Activated CD8-positive, alpha-beta T cell treated with anti-CD3 and anti-CD28 coated beads, Interleukin-2, amount 10 ng/mL, durations not matched to agents 7 days and 5 days (primary cell): ENCODE results near the gene MARCHF7. TPM values are rescaled to one million over a fixed set of nuclear protein-coding genes. Genes with fewer than 3 reads are reported as not detected.
"Not testable (repeated sequence)": the region's sequence is repeated elsewhere in the genome, so short reads cannot be mapped to it uniquely, and the experiment has no call there.

Experiments
- ATAC-seq: fragments of 150-1000 bp; cut with Tn5 transposase; one replicate; pipeline ENCODE4 v1.10.0; 2021; ENCODE audit warnings: moderate library complexity
- CTCF ChIA-PET: fragments of 350-600 bp; sonication (Branson Sonifier 250); formaldehyde crosslinking; loops from one replicate; lab custom pipeline; 2021; ENCODE audit warnings: antibody characterized with exemption; lab: Charles Lee
- POLR2A ChIA-PET: fragments of 350-600 bp; sonication (Branson Sonifier 250); formaldehyde crosslinking; loops from one replicate; lab custom pipeline; 2021; ENCODE audit warnings: antibody characterized with exemption; lab: Charles Lee
- DNase-seq: peaks from one replicate; pipeline ENCODE4 v3.0.0-alpha.2; 2020
- H3K27ac Mint-ChIP-seq: one replicate; pipeline ENCODE4 v1.8.0; 2021; ENCODE audit warnings: mild to moderate bottlenecking, mixed read lengths
- H3K27me3 Mint-ChIP-seq: one replicate; pipeline ENCODE4 v1.8.0; 2021; ENCODE audit warnings: low read depth, mixed read lengths
- H3K36me3 Mint-ChIP-seq: one replicate; pipeline ENCODE4 v1.8.0; 2021; ENCODE audit warnings: low read depth, mixed read lengths
- H3K4me1 Mint-ChIP-seq: one replicate; pipeline ENCODE4 v1.8.0; 2021; ENCODE audit warnings: low read depth, mixed read lengths
- H3K4me3 Mint-ChIP-seq: one replicate; pipeline ENCODE4 v1.8.0; 2021; ENCODE audit warnings: mild to moderate bottlenecking, mixed read lengths
- H3K9me3 Mint-ChIP-seq: one replicate; pipeline ENCODE4 v1.8.0; 2022; ENCODE audit warnings: mixed read lengths; ENCODE audit not compliant: insufficient read depth
- total RNA-seq, 2 experiments: library from RNA; stranded (reverse); gene quantifications; one replicate each; pipeline ENCODE4 v1.2.3, GENCODE V29; 2021

Gene MARCHF7
- total RNA-seq, result 10 to 100 TPM; 75.3 to 75.6 TPM

- ChIA-PET POLR2A (interaction anchor here (0.6 to 2.4 kb wide), 37 partner anchors 9 to 808 kb away, joined by 3 to 16 read pairs (median 4); partner anchors contain the start of genes LY75 and WDSUB1), CTCF (interaction anchor here (0.7 to 3.1 kb wide), 8 partner anchors 9 to 440 kb away, joined by 3 to 10 read pairs (median 4); partner anchors contain the start of gene WDSUB1)
- peak within 1 kb of the TSS; percentile 100 for H3K27ac Mint-ChIP-seq
- peaks cover 57% of the 10 kb centered on the region for H3K36me3 Mint-ChIP-seq
- peak within 1 kb of the TSS; percentile 100 for H3K4me3 Mint-ChIP-seq
- peaks cover 42% of the 10 kb centered on the region for H3K4me1 Mint-ChIP-seq
- ATAC-seq (peak; percentile 96), DNase-seq (peak; percentile 97)
- no peaks in the 10 kb centered on the region for H3K27me3 Mint-ChIP-seq
- no peaks in the 10 kb centered on the region for H3K9me3 Mint-ChIP-seq
These were observed at the start of gene MARCHF7 for GRCh38 chr2:159712143-159712928. Gene MARCHF7 (plus strand): TSS chr2:159712506. CDS start chr2:159729023, 16,517 bp downstream.

DNA sequence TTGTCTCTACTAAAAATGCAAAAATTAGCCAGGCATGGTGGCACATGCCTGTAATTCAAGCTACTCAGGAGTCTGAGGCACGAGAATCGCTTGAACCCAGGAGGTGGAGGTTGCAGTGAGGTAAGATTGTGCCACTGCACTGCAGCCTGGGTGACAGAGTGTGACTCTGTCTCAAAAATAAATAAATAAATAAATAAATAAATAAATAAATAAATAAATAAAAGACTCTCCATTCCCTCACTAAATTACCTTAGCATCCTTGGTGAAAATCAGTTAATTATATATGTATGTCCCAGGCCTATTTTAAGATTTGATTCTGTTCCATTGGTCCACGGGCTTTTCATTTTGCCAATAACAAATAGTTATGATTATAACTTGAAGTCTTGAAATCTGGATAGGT lies 44.9 kb upstream of the MARCHF7 start:
- H3K9me3 Mint-ChIP-seq, ATAC-seq, H3K36me3 Mint-ChIP-seq, DNase-seq, H3K4me3 Mint-ChIP-seq, H3K27ac Mint-ChIP-seq, H3K27me3 Mint-ChIP-seq, H3K4me1 Mint-ChIP-seq, POLR2A ChIA-PET, CTCF ChIA-PET: not testable (repeated sequence)

DNA sequence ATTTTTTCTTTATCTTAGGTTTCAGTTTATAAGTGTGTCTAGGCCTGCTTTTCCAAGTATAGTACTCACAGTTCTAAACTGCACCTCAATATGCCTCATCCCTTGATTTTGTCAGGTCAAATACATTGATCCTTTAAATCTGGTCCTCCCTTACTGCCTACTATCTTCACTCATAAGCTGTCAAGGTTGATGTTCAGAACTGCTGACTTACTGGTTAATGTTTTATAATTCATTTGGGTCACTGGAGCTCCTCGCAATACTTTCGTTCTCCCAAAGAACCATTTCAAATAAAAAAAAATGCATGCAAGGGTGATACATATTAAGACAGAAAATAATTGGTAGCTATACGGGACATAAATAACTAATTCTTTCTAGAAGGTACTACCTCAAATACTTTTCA lies 41.3 kb upstream of the MARCHF7 start:
- Mint-ChIP-seq H3K27me3 (no peaks in the 10 kb centered on the region), H3K4me3 (no peak overlapping the region), H3K4me1 (no peaks in the 10 kb centered on the region), H3K27ac (no peak overlapping the region), H3K9me3 (no peaks in the 10 kb centered on the region), H3K36me3 (no peaks in the 10 kb centered on the region)
- CTCF ChIA-PET, result no interaction called here
- POLR2A ChIA-PET, result no interaction called here
- ATAC-seq (no peak), DNase-seq (no peak)

- no peak overlapping the region for H3K4me3 Mint-ChIP-seq
- H3K36me3 Mint-ChIP-seq, result no peaks in the 10 kb centered on the region
- CTCF ChIA-PET, result no interaction called here
- ATAC-seq (no peak), DNase-seq (no peak)
- POLR2A ChIA-PET, result no interaction called here
- H3K4me1 Mint-ChIP-seq, result no peaks in the 10 kb centered on the region
- H3K27me3 Mint-ChIP-seq, result no peaks in the 10 kb centered on the region
- H3K9me3 Mint-ChIP-seq, result no peaks in the 10 kb centered on the region
- no peak overlapping the region for H3K27ac Mint-ChIP-seq
These were observed 34.7 kb upstream of the MARCHF7 start for GRCh38 chr2:159677654-159678053.

DNA sequence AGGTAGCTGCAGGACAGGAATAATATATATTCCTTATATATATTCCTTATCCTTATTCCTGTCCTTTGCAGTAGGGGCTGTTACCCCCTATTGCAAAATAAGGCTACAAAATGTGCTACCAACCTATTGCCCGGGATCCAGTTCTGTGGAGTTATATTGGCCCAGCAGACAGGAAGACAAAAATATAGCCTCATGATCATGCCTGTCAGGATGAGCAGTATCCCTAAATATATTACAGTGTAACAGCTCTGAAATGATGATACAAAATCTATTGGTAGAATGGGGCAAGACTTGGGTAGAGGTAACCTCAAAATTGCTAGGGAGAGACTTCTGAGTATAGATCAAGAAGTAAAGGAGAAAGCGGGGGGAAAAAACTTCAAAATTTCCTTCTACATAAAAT lies 31.6 kb upstream of the MARCHF7 start:
- DNase-seq (no peak), ATAC-seq (no peak)
- Mint-ChIP-seq H3K4me3 (no peak overlapping the region), H3K9me3 (no peaks in the 10 kb centered on the region), H3K4me1 (no peaks in the 10 kb centered on the region), H3K27me3 (no peaks in the 10 kb centered on the region), H3K36me3 (no peaks in the 10 kb centered on the region), H3K27ac (no peak overlapping the region)
- CTCF ChIA-PET, result no interaction called here
- POLR2A ChIA-PET, result no interaction called here

DNA sequence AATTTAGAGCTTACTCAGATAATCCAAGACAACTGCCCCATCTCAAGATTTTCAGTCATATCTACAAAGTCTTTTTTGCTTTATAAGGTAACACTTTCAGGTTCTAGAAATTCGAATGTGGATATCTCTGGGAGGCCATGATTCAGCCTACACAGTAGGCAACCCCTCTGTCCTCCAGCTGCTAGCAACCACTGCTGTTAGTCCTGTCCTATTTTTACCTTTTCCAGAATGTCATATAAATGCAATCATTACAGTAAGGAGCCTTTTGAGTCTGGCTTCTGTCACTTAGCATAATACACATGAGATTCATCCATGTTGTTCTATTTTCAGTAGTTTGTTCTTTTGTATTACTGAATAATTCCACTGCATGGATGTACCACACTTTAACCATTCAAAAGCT lies 28.5 kb upstream of the MARCHF7 start:
- Mint-ChIP-seq H3K27ac (no peak overlapping the region), H3K36me3 (no peaks in the 10 kb centered on the region), H3K27me3 (no peaks in the 10 kb centered on the region), H3K9me3 (no peaks in the 10 kb centered on the region), H3K4me3 (no peak overlapping the region), H3K4me1 (no peaks in the 10 kb centered on the region)
- ChIA-PET CTCF (interaction anchor here (0.6 kb wide), 1 partner anchor 704 kb away, joined by 3 read pairs; no protein-coding TSS in a partner anchor), POLR2A (interaction anchor here (2.0 kb wide), 1 partner anchor 28 kb away, joined by 7 read pairs; the partner anchor contains the start of gene MARCHF7)
- no peak for DNase-seq
- no peak for ATAC-seq

GRCh38 chr2:159684796-159685195 lies 27.5 kb upstream of the MARCHF7 start:
- ATAC-seq, result no peak
- no peaks in the 10 kb centered on the region for H3K4me1 Mint-ChIP-seq

DNA sequence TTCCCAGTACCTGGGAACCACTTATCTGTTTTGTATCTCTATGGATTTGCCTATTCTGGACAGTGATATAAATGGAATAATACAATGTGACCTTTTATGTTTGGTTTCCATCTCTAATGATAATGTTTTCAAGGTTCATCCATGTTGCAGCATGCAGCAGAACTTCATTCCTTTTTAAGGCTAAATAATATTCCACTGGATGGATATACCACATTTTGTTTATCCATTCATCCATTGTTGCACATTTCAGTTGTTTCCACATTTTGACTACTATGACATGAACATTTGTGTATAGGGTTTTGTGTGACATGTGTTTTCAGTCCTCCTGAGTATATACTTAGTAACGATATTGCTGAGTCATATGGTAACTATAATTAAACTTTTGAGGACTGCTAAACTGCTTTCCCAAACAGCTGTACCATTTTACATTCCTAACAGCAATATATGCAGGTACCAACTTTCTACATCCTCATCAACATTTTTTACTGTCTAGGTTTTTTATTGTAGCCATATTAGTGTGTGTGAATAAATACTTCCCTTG lies 17.7 kb upstream of the MARCHF7 start:
- Mint-ChIP-seq H3K36me3 (no peaks in the 10 kb centered on the region), H3K9me3 (peaks cover 5% of the 10 kb centered on the region), H3K4me3 (no peak overlapping the region), H3K27ac (no peak overlapping the region), H3K4me1 (no peaks in the 10 kb centered on the region), H3K27me3 (no peaks in the 10 kb centered on the region)
- no peak for DNase-seq
- ChIA-PET CTCF (no interaction called here), POLR2A (no interaction called here)
- ATAC-seq, result no peak

More at GRCh38 chr2:159684796-159685195, 27.5 kb upstream of the MARCHF7 start:
- Mint-ChIP-seq H3K4me3 (no peak overlapping the region), H3K27ac (no peak overlapping the region), H3K27me3 (no peaks in the 10 kb centered on the region), H3K36me3 (no peaks in the 10 kb centered on the region), H3K9me3 (no peaks in the 10 kb centered on the region)
- ChIA-PET POLR2A (interaction anchor here (2.0 kb wide), 1 partner anchor 27 kb away, joined by 7 read pairs; the partner anchor contains the start of gene MARCHF7), CTCF (no interaction called here)
- no peak for DNase-seq

DNA sequence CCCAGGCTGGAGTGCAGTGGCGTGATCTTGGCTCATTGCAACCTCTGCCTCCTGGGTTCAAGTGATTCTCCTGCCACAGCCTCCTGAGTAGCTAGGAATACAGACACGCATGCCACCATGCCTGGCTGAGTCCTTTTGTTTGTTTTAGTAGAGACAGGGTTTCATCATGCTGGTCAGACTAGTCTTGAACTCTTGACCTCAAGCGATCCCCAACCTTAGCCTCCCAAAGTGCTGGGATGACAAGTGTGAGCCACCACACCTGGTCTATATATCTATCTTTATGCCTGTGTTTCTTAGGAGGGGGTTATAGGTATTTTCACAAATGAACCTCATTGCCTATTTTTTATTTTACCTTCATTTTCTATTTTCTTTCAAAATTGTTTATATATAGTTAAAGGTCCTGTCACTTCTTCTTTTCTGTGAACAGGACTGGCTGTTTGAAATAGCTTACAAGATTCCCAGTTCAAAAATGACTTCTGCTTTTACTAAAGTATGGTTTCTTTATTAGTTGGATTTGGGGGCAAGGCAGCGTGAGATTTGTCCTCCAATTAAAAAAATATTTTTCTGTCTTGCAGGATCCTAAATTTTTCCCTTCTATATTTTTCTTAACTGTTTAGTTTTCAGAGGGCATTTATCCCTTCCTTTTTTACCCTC lies 16.4 kb upstream of the MARCHF7 start:
- Mint-ChIP-seq H3K9me3 (peaks cover 5% of the 10 kb centered on the region), H3K4me3 (no peak overlapping the region), H3K4me1 (no peaks in the 10 kb centered on the region), H3K27ac (no peak overlapping the region), H3K27me3 (no peaks in the 10 kb centered on the region), H3K36me3 (no peaks in the 10 kb centered on the region)
- CTCF ChIA-PET, result interaction anchor here (1.3 kb wide), 1 partner anchor 8 kb away, joined by 3 read pairs; no protein-coding TSS in a partner anchor
- ATAC-seq, result no peak
- POLR2A ChIA-PET, result no interaction called here
- DNase-seq, result no peak

DNA sequence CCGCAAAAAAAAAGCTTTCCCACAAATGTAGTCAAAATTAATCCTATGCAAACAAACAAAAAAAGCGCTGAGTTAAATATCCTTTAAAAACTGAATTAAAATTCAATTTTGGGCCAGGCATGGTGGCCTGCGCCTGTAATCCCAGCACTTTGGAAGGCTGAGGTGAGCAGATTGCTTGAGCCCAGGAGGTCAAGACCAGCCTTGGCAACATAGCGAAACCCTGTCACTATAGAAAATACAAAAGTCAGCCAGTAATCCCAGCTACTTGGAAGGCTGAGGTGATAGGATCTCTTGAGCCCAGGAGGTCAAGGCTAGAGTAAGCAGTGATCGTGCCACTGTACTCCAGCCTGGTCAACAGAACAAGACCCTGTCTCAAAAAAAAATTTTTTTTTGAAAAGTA lies 8.8 kb upstream of the MARCHF7 start:
- H3K36me3 Mint-ChIP-seq, result peaks cover 7% of the 10 kb centered on the region
- ATAC-seq, result no peak
- H3K27me3 Mint-ChIP-seq, result no peaks in the 10 kb centered on the region
- ChIA-PET CTCF (interaction anchor here (1.8 kb wide), 1 partner anchor 9 kb away, joined by 6 read pairs; the partner anchor contains the start of gene MARCHF7), POLR2A (no interaction called here)
- H3K4me1 Mint-ChIP-seq, result peaks cover 9% of the 10 kb centered on the region
- no peak overlapping the region for H3K4me3 Mint-ChIP-seq
- no peak overlapping the region for H3K27ac Mint-ChIP-seq
- no peaks in the 10 kb centered on the region for H3K9me3 Mint-ChIP-seq
- no peak for DNase-seq

DNA sequence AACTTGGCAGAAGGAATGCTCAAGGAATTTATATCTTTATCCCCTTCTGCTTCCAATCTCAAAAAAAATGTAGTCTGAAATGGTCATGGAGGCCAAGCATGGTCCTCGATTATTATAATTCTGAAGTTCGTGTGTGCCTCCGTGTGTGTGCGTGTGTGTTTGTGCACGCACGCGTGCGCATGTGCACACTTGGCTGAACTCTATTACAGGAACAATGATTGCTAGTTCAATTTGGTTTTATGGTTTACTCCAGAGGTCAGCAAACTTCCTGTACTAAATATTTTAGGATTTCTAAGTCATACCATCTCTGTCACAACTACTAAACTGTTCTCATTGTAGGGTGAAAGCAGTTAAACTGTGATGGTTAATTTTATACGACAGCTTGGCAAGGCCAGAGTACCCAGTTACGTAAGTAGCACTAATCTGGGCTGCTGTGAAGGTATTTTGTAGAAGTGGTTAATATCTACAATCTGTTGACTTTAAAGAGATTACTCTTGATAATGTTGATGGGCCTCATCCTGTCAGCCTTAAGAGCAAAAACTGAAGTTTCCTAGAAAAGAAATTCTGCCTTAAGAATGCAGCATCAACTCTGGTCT lies 5.8 kb upstream of the MARCHF7 start:
- peaks cover 17% of the 10 kb centered on the region for H3K36me3 Mint-ChIP-seq
- no peak for ATAC-seq
- no peak overlapping the region for H3K27ac Mint-ChIP-seq
- ChIA-PET POLR2A (no interaction called here), CTCF (no interaction called here)
- no peaks in the 10 kb centered on the region for H3K27me3 Mint-ChIP-seq
- H3K9me3 Mint-ChIP-seq, result no peaks in the 10 kb centered on the region
- DNase-seq, result no peak
- no peak overlapping the region for H3K4me3 Mint-ChIP-seq
- H3K4me1 Mint-ChIP-seq, result peaks cover 13% of the 10 kb centered on the region
